TTC549 (cell line): ENCODE data around the gene SLC25A21.

ENCODE experiments used
- FAIRE-seq: peaks from 2 replicates; lab custom pipeline; 2012; peaks lifted over from hg19 to GRCh38; lab: Jason Lieb, UNC

The SLC25A21 gene

DNA sequence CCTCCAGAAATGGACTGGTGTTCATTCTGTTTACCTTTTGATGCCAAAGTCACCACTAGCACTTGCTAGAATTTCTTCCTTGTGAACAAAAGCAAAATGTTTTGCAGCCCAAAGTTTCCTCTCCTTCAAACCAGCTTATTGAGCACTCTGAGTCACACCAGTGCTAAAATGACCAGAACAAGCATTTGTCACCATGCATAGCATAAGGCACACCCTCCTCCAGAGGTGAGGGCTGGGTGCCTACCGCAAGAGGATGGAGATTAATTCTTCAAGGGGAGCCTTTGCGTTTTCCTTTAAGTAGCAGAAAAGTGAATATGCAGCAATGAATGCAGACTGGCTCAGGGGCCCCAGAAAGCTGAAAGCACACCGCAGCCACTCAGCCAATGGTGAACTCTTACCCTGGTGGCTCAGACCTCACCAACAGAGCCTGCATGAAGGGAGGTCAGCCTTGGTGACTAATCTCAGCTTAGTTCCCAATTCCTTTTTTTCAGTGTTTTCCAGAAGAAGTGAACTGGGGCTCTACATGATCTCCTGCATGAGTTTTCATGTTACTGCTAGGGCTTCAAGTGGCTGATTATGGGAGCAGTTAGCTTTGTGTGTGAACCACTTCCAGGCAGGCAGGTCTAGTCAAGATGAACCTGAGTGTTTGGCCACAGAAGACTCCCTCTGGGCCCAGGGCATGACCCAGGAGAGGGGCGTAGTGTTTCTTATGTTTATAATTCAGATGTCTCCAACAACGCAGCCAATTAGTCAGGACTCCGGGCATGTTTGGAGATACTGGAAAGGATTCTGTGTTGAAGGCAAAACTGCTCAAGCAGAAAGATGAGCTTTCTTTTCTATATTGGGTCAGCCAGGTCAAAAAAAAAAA, 414.4 kb downstream of the SLC25A21 start:
- FAIRE-seq: no peak

DNA sequence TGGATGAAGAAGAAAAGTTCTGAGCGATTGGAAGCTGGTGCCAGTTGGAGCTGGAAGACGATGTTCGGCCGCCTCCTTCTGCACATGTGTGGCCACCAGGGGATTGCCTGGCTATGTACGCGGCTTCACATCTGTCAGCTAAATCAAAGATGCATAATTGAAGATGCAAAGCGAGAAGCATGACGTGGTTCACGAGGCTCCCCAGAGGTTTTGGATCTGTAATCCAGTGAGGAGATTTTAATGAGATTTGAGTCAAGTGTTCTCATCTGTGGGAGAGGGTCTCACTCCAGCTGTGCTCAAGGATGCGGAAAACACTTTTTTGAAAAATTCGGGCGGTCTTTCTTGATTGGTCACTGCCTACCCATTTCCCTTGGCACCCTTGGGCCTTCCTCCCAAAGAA, 416.2 kb downstream of the SLC25A21 start:
- no peak for FAIRE-seq

DNA sequence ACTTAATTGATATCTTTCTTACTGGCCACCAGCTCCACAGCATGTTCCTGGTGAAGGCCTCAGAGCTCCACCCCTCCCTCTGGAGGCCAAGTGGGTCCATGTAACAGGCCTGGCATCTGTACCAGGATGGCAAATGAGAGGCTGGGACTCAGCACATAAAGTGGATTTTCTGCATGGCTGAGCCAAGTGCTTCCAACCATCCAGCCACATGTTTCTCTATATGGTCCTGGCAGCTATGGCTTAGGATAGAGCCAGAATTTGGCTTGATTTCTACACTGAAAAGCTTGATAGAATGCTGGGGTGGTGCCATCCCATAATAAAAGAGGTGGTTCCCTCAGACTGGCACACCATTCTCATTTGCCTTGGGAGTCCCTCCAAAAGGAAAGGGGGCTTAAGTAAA, 416.6 kb downstream of the SLC25A21 start:
- no peak for FAIRE-seq

DNA sequence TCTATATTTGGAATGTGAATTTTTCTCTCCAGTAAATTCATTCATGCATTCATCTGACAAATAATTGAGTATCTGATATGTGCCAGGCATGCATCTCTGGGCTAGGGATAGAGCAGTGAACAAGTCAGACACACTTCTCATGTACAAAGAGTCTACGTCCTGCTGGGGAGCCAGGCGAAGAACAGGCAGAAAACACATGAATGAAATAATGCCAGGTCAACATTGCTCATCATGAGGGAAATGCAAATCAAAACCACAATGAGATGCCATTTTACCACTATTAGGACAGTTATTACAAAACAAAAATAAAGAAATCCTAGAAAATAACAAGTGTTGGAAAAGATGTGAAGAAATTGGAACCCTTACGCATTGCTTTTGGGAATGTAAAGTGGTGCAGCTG, 420.5 kb downstream of the SLC25A21 start:
- FAIRE-seq: no peak

DNA sequence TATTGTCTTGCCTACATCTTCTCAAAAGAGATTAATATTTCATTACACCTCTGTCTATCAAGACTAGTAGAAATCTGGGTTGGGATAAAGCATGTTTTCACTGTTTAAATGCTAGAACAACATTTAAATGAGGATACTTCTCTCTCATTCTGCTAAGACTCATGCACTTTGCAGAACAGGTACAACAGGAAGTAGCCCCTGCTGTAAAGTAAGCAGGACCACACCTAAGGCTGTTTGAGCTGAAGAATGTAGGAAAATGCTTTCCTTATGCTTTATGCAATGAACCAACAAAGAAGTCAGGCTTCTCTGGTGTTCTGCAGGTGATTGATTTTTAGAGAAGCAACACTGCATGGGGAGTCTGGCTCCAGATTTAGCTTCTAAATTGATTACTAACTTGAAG, 421.3 kb downstream of the SLC25A21 start:
- FAIRE-seq: no peak

DNA sequence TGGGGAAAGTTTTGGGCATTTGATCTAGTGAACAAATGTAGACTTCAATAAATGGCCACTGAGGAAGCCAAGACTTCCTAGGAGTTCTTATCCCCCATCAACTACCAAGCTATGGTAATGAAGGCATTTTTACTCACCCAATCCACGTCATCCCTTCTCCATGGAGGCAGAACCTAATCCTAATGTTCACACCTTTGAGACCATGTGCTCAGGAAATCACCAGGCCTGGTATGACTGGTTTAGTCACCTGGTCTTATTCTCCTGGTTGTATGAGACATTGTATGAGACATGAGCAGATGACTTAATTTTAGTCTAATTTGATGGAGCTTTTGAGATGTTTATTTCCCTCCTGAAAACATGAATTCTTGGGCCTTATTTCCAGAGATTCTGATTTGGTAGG, 422.2 kb downstream of the SLC25A21 start:
- no peak for FAIRE-seq

DNA sequence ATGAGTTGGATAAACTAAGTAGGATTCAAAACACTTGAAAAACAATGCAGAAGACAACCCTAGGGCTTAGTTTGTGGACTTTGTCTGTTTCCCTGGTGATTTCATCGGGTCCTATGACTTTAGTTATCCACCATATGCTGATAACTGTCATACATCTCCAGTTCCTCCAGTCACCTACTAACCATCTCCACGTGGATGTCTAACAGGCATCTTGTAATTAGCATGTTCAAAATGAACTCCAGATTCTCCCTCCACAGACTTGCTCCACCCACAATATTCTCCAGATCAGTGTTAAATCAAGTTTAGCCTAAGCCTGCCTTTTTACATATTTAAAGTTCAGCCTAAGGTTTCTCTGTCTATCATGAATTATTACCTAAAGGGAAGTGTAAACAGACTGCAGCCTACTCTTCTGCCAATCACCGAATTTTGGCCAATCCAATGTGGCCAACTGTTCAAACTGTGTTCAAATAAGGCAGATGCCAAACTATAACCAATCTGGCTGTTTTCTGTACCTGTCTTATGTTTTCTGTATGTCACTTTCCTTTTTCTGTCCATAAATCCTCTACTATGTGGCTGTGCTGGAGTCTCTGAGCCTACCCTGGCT, 423.7 kb downstream of the SLC25A21 start:
- FAIRE-seq: no peak

DNA sequence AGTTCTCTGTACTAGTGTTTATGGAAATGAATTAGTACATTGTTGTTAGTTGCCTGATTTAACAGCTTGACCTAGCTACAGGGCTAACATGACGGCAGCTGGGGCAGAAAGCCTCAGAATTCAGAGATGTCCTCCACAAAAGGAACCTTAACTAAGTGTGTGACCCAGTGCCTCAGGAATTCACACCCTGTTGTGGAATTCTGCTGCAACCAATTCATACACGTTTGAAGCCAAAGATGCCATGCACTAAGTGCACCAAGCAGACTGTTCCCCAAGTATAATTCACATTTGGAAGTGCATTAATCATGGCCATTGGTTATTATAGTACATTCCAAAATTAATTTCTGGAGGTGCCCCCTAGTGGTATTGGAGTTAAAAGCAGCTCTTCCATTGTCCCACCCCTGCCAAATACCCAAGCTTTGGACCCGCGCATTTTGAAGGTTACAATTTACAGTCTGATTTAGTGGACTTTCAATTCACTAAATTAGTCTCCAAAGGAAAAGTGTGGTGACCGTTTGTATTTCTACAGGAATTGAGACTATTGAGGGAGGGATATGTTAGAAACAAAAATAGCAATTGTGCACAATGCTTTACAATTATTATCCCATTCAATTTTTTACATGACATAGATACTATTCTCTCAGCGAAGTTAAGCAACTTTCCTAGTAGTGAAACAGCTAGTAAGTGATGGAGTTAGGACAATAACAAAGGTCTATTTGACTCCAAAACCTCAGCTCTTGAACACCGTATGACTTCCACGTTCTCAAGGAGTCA, 424.8 kb downstream of the SLC25A21 start:
- no peak for FAIRE-seq

DNA sequence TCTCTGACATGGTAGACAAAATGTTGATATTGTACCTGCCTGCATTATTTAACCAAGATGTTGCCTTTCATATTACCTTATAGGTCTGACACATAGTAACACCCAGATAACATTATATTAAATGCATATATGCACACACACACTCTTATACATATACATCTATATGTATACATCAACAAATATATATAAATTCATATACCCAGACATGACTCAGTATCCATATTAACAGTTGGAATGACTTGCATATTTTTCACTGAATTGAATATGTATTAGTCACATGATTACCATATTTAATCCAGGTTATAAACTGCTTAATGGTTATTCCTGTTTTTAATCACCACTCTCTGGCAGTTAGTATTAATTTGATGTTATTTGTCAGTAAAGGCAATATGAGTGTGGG, 425.5 kb downstream of the SLC25A21 start:
- no peak for FAIRE-seq

DNA sequence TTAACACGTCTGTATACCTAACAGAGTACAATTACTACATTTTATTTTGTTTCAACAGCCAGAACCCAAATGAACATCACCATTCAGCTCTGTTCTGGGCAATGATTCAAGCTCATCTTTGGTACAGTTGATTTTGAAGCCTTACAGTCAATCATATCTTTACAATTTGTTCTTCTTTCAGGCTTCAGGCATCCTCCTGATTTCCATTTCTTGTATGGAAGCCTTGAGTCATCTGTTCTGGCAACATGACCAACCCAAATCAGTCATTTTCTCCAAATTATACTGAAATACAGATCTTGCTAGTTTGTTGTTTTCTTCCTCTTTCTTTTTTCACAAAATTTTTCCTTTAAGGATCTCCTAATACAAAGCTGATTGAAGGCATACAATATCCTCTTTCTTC, 430.5 kb downstream of the SLC25A21 start:
- no peak for FAIRE-seq

DNA sequence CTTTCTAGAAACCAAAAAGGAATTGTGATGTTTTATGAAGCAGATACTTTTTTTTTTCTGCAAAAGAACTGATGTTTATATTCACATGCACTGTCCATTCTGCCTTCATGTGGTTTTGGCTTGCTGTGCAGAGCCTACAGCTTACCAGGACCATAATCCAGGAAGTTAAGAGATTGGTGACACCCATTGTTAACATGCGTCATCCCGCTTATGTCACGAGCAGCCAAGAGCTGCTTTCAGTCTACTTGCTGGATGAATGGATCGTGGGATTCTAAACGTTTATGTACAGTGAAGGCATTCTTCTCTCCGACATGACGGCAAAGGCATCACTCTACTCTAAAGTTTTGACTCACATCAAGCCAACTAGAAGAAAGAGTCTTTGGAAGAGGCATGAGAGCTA, 434.1 kb downstream of the SLC25A21 start:
- no peak for FAIRE-seq

DNA sequence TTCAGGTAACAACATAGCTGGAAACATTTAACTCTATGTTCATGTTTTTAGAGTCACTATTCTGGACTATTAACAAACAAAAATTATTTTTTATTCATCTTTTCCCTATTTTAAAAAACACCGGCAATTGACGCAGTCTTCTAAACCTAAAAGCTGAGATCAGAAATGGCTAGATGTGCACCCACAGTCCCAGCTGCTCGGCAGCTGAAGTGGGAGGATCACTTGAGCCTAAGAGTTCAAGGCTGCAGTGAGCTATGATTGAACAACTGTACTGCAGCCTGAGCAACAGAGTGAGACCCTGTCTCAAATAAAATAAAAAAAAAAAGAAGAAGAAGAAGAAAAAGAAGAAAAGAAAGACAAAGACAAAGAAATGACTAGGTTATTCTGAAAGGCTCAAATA, 446.3 kb downstream of the SLC25A21 start:
- no peak for FAIRE-seq

DNA sequence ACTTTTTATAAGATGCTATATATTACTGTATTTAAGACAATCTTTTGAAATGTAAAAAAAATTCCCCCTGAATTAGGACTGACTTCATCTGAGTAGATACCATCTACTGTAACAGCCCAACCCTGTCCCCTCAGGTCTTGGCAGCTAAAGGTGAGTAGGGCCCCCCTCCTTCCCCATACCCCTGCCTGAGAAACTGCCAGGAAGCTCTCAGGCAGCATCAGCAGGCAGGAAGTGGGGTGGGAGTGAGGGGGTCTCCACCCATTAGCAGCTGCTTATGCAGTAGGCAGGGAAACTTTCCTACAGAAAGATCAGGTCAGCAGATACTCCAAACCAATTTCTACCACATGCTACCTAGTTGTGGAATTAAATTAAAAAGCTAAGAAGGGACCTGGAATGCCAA, 448.2 kb downstream of the SLC25A21 start:
- no peak for FAIRE-seq

DNA sequence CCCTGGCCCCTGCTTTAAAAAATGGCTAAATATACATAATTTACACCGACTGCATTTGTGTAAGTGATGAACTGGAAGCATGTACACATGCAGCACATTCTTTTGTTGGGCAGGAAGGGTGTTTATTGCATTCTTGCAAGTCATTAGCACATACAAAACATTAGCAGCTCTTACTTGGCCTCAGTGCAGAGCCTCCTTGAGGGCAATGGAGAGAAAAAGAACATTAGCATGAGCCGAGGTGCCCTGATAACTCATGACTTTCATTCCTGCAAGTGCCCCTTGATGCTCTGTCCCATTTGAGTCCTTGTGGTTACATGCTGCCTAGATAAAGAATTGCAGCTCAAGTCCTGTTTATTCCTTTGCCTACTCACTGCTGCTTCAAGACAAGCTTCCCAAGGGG, 448.9 kb downstream of the SLC25A21 start:
- FAIRE-seq: no peak

DNA sequence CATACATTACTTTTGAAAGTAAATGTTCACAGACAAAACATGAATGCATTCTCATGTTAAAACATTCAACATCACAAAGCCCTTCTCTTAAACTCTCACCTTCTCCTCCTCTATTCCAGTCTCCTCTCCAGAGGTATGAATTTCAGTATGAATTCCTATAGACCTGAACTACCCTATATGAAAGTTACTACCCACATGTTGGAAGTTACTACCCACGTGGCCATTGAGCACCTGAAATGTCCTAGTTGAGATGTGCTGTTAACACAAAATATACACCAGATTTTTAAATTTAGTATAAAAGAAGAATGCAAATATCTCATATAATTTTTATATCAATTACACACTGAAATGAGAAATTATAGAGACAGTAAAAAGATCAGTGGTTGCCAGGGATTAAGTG, 450.5 kb downstream of the SLC25A21 start:
- no peak for FAIRE-seq

DNA sequence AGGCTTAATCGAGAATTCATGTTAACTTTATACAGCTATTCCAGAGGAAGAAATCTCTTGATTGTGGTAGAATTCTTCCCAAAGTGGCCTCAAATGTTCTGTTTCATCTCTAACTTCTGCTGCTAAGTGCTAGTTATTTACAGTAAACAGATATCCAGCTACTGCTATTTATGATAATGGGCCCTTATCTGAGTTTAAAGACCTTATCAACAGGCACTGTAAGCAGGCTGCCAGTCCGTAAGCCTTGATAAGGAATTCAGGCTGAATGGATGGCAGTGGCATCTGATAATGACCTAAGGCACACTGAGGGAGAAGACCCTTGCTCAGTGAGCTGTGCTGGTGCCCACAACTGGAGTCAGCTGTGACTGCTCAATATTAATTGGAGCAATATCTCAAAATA, 451.7 kb downstream of the SLC25A21 start:
- no peak for FAIRE-seq

DNA sequence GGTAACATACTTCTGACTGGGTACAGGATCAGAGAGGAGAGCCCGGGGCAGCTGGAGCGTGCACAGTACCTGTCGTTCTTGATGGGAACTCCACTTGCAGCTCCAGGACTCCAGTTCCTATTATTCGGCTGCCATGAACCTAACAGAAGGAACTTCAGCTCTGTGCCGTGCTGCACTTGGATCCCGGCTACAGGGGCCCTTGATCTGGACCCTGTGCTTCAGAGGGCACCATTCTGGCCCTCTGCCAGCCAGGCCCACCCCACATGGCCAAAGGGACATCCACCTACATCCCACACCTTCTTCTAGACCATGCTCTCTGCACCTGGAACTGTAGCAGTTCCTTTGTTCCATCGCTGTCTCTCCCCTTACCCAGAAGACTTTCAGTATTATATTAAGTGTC, 452.6 kb downstream of the SLC25A21 start:
- FAIRE-seq: no peak

DNA sequence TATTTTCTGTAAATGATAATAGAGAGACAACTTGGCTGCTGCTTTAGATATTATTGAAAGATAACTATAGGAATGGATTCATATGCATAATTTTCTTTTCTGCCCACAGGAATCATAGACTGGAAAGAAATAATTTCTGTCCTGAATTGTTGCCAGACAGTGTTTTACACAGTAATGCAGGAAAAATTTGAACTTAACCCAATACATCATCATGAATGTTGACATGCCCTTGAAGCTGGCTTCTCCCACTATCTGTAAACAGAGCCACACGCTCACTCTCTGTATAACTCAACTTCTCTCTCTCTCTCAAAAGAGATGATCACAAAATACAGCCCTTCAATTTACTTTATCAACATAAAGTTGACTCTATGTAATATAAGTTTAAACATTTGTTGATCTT, 454.2 kb downstream of the SLC25A21 start:
- FAIRE-seq: no peak

DNA sequence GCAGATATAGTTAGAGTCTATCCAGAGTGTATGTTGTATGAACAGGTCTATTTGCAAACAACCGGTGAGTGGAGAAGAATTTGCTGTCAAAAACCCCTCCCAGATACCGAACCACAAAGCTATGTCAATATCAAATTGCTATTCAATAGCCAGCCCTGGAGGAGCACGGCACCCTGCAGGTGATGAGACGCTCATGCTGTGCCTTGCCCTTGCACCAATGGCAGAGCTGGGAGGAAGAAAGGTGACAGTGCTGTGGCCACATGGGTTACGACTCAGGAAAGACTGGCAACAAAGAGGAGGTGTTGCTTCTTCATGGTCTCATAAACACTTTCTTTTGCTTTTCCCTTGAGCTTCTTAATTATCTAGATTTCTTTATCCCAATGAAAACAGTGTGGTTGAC, 455.0 kb downstream of the SLC25A21 start:
- FAIRE-seq: no peak

DNA sequence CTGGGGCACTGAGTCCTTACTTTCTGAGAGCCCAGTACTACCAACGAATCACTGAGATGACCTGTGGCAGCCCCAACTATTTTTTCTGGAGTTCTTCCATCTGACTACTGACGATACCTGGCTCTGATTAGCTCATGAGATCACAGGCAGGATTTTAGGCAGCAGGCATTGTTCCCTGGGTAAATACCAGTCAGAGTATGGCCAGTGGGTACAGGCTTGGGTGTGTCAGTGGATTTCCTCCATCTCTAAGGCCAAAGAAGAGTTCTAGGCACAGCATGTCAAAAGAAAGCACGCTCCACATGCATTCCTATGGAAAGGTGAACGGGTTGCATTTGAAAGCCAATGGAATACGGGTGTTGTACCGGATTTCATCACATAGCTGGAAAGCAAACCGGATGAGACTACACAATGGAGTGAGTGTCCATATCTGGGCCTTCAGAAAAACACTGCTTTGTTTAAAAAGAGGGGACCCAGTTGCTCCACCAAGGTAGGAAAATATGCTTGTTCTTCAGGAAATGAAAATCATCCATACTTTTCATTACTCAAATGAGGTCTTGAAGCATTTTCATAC, 455.7 kb downstream of the SLC25A21 start:
- no peak for FAIRE-seq

DNA sequence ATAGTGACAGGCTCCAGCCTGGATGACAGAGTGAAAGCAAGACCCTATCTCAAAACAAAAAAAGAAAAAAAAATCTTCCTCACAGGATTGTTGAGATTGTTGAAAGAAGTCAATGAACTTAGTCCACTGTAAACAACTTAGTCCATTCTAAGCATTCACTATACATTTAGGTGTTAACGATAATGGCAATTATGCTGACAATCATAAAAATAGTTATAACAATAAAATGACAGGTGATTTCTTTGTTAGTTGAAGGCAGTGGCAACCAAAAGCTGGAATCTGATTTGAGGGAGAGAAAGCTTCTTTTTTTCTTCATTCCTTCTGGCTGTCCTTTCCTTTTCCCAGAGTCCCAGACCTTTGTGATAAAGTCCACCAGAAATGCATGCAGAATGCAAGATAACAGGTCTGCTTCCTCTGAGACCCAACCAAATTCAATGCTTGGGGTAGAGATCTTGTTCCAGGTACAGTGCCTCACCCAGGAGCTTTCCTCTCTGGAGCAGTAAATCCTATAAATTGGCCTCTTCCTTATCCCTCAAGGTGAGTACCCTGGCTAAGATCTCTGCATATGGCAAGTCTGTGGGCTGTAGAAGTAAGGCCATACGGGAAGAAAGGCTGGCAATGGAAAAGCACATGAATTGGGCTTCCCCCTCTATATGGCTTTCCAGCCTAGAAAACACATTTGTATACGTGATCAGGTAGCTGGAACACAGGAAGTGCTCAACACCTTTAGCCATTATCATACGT, 458.3 kb downstream of the SLC25A21 start:
- FAIRE-seq: no peak

DNA sequence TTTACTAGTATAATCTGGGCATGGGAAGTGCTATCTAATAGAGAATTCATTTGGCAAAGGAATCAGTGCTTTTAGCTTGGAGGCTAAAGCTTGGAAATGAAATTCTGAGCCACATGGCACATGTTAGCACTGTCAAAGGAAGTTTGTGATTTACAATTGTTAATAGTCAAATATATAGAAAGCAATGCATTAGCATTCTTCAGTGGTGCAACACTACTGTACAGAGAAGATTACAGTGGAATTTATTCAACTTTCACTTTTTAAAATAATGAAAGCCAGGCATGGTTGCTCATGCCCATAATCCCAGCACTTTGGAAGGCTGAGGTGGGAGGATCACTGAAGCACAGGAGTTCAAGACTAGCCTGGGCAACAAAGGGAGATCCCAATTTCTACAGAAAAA, 464.8 kb downstream of the SLC25A21 start:
- no peak for FAIRE-seq
